Neural cell (in vitro differentiated cells): ENCODE data around the gene COG7. TPM values are rescaled to one million over a fixed set of nuclear protein-coding genes. Genes with fewer than 3 reads are reported as not detected.

Source experiments
- H2AFZ ChIP-seq: fragments of 200-600, 300-800 bp; sonication (generic), shearing (Covaris generic); 2 replicates; pipeline ENCODE4 v1.6.0; 2014; ENCODE audit warnings: low read depth, mild to moderate bottlenecking, antibody characterized with exemption, low read length, moderate library complexity
- H3F3A ChIP-seq: fragments of 200-600 bp; shearing (Covaris generic); 2 replicates; pipeline ENCODE4 v1.6.1; 2016; ENCODE audit warnings: mild to moderate bottlenecking, moderate library complexity, mixed read lengths, antibody characterized with exemption, low read length; ENCODE audit not compliant: insufficient read depth, poor library complexity, severe bottlenecking
- H3K27ac ChIP-seq: fragments of 200-600, 300-800 bp; sonication (generic), shearing (Covaris generic); 2 replicates; pipeline ENCODE4 v1.5.1; 2014; ENCODE audit warnings: mild to moderate bottlenecking, low read length, moderate library complexity
- H3K27me3 ChIP-seq: fragments of 300-800, 200-600 bp; sonication (generic), shearing (Covaris generic); 2 replicates; pipeline ENCODE4 v1.6.0; 2014; ENCODE audit warnings: mild to moderate bottlenecking, low read depth, low read length, moderate library complexity; ENCODE audit not compliant: insufficient read depth
- H3K36me3 ChIP-seq: fragments of 300-800, 200-600 bp; sonication (generic), shearing (Covaris generic); 2 replicates; pipeline ENCODE4 v1.5.1; 2014; ENCODE audit warnings: mild to moderate bottlenecking, antibody characterized with exemption, low read length, moderate library complexity; ENCODE audit not compliant: insufficient read depth
- H3K4me2 ChIP-seq: fragments of 300-800, 200-600 bp; sonication (generic), shearing (Covaris generic); 2 replicates; pipeline ENCODE4 v1.6.0; 2014; ENCODE audit warnings: mild to moderate bottlenecking, low read length
- H3K4me3 ChIP-seq: fragments of 300-800, 200-600 bp; sonication (generic), shearing (Covaris generic); 2 replicates; pipeline ENCODE4 v1.5.1; 2014; ENCODE audit warnings: mild to moderate bottlenecking, low read length, moderate library complexity
- H3K79me2 ChIP-seq: fragments of 200-600 bp; shearing (Covaris generic); replicated peaks from 2 replicates; pipeline ENCODE4 v1.6.0; 2014; ENCODE audit warnings: mild to moderate bottlenecking, low read length, moderate library complexity; ENCODE audit not compliant: insufficient read depth
- H3K9ac ChIP-seq: fragments of 300-800, 200-600 bp; sonication (generic), shearing (Covaris generic); 2 replicates; pipeline ENCODE4 v1.6.1; 2016; ENCODE audit warnings: mild to moderate bottlenecking, low read length, mixed read lengths
- H3K9me2 ChIP-seq: fragments of 200-600 bp; shearing (Covaris generic); 2 replicates; pipeline ENCODE4 v1.6.1; 2016; ENCODE audit warnings: mild to moderate bottlenecking, low read length, mixed read lengths; ENCODE audit not compliant: insufficient read depth
- H3K9me3 ChIP-seq: fragments of 200-600, 300-800 bp; sonication (generic), shearing (Covaris generic); 2 replicates; pipeline ENCODE4 v1.6.1; 2016; ENCODE audit warnings: mild to moderate bottlenecking, mixed run types, low read length, moderate library complexity, mixed read lengths
- H4K20me1 ChIP-seq: fragments of 200-600 bp; shearing (Covaris generic); 2 replicates; pipeline ENCODE4 v1.6.1; 2016; ENCODE audit warnings: mild to moderate bottlenecking, mixed run types; ENCODE audit not compliant: insufficient read depth
- CTCF ChIP-seq: fragments of 450-650 bp; IDR thresholded peaks from 2 replicates; pipeline ENCODE4 v1.5.1; 2014; ENCODE audit warnings: antibody characterized with exemption, mild to moderate bottlenecking, moderate library complexity; ENCODE audit not compliant: poor library complexity, severe bottlenecking
- EP300 ChIP-seq: fragments of 450-650 bp; conservative IDR thresholded peaks from 2 replicates; pipeline ENCODE4 v1.6.1; 2014; ENCODE audit warnings: antibody characterized with exemption, mild to moderate bottlenecking, moderate library complexity; ENCODE audit not compliant: poor library complexity, severe bottlenecking
- EZH2 ChIP-seq: fragments of 200-600, 300-800 bp; shearing (Covaris generic), sonication (generic); IDR thresholded peaks from 2 replicates; pipeline ENCODE4 v1.6.1; 2014; ENCODE audit warnings: antibody characterized with exemption, low read length, borderline replicate concordance, mild to moderate bottlenecking; ENCODE audit not compliant: insufficient read depth, poor library complexity, severe bottlenecking
- MXI1 ChIP-seq: fragments of 450-650 bp; conservative IDR thresholded peaks from 2 replicates; pipeline ENCODE4 v1.6.1; 2014; ENCODE audit warnings: antibody characterized with exemption, mild to moderate bottlenecking; ENCODE audit not compliant: poor library complexity, severe bottlenecking
- POLR2AphosphoS5 ChIP-seq: IDR thresholded peaks from 2 replicates; pipeline ENCODE4 v1.6.1; 2012
- RAD21 ChIP-seq: fragments of 450-650 bp; conservative IDR thresholded peaks from 2 replicates; pipeline ENCODE4 v1.6.1; 2014; ENCODE audit warnings: antibody characterized with exemption, mild to moderate bottlenecking, moderate library complexity
- SMC3 ChIP-seq: fragments of 450-650 bp; conservative IDR thresholded peaks from 2 replicates; pipeline ENCODE4 v1.6.1; 2014; ENCODE audit warnings: antibody characterized with exemption, mild to moderate bottlenecking, moderate library complexity; ENCODE audit not compliant: poor library complexity
- TAF1 ChIP-seq: IDR thresholded peaks from 2 replicates; pipeline ENCODE4 v1.6.1; 2012; ENCODE audit warnings: low read depth
- polyA plus RNA-seq: library from polyadenylated mRNA; depleted of rRNA; stranded (reverse); fragments of >200 nt; gene quantifications from 2 replicates; pipeline ENCODE4 v1.2.3, GENCODE V29; 2014
- TF ChIP-seq, protein P1 (sequence below): IDR thresholded peaks from 2 replicates; pipeline ENCODE4 v1.6.1; 2012; ENCODE audit warnings: borderline replicate concordance

Gene COG7
- polyA plus RNA-seq, 1 donor from 2014 or later: 16.2 TPM

- no peaks in the 10 kb centered on the region for H3K79me2 ChIP-seq
- H3K4me3 ChIP-seq: no peak overlapping the region
- no peaks in the 10 kb centered on the region for H3K36me3 ChIP-seq
- no peaks in the 10 kb centered on the region for H3K9me3 ChIP-seq
- H3K9me2 ChIP-seq: no peaks in the 10 kb centered on the region
- no peak overlapping the region for H2AFZ ChIP-seq
- H3F3A ChIP-seq: no peaks in the 10 kb centered on the region
- H3K27me3 ChIP-seq: no peaks in the 10 kb centered on the region
- no peaks in the 10 kb centered on the region for H4K20me1 ChIP-seq
- no peak overlapping the region for H3K9ac ChIP-seq
- no peak overlapping the region for H3K4me2 ChIP-seq
- no peak for TF ChIP-seq MXI1
- no peak for TF ChIP-seq CTCF
- no peak for TF ChIP-seq EZH2
- no peak for TF ChIP-seq EP300
- no peak for TF ChIP-seq RAD21
- TF ChIP-seq TAF1: no peak
- no peak for TF ChIP-seq SMC3
- H3K27ac ChIP-seq: no peak overlapping the region
These were observed 90.3 kb downstream of the COG7 start for GRCh38 chr16:23362460-23363317.

DNA sequence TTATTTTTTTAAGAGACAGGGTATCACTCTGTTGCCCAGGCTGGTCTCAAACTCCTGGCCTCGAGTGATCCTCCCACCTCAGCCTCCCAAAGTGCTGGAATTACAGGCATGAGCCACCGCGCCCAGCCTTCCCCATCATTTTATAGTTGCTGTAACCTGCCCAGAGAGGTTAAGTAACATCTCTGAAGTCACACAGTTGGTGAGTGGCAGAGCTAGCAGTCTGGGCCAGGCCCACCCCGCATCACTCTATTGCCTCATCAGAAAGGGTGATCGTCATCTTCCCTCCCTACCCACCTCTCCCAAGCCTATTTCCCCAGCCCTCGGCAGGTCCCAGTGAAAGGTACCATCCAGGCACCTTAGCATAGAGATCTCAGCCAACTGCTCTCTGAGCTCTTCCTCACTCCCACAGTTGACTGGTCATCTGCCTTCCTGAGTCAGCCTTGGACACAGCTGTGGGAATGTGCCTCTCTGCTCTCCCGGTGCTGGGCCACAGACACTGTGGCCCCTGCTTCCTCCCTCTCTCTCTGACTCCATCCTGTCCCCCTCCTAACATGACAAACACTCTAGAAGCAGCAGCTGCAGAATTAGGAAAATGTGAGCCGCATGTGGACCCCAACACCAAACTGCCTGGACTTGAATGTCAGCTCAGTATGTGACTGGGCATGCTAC, 93.8 kb downstream of the COG7 start:
- Histone ChIP-seq H3K9ac (no peak overlapping the region), H3K27me3 (no peaks in the 10 kb centered on the region), H3K79me2 (no peaks in the 10 kb centered on the region), H3K4me3 (no peak overlapping the region), H3K27ac (no peak overlapping the region), H4K20me1 (no peaks in the 10 kb centered on the region), H3K4me2 (no peak overlapping the region), H3K36me3 (no peaks in the 10 kb centered on the region), H3K9me2 (no peaks in the 10 kb centered on the region), H3K9me3 (no peaks in the 10 kb centered on the region), H2AFZ (no peak overlapping the region), H3F3A (no peaks in the 10 kb centered on the region)
- TF ChIP-seq MXI1 (no peak), CTCF (no peak), POLR2AphosphoS5 (no peak), EP300 (no peak), EZH2 (no peak), TAF1 (no peak), RAD21 (no peak), SMC3 (no peak)
- TF ChIP-seq, protein P1, sequence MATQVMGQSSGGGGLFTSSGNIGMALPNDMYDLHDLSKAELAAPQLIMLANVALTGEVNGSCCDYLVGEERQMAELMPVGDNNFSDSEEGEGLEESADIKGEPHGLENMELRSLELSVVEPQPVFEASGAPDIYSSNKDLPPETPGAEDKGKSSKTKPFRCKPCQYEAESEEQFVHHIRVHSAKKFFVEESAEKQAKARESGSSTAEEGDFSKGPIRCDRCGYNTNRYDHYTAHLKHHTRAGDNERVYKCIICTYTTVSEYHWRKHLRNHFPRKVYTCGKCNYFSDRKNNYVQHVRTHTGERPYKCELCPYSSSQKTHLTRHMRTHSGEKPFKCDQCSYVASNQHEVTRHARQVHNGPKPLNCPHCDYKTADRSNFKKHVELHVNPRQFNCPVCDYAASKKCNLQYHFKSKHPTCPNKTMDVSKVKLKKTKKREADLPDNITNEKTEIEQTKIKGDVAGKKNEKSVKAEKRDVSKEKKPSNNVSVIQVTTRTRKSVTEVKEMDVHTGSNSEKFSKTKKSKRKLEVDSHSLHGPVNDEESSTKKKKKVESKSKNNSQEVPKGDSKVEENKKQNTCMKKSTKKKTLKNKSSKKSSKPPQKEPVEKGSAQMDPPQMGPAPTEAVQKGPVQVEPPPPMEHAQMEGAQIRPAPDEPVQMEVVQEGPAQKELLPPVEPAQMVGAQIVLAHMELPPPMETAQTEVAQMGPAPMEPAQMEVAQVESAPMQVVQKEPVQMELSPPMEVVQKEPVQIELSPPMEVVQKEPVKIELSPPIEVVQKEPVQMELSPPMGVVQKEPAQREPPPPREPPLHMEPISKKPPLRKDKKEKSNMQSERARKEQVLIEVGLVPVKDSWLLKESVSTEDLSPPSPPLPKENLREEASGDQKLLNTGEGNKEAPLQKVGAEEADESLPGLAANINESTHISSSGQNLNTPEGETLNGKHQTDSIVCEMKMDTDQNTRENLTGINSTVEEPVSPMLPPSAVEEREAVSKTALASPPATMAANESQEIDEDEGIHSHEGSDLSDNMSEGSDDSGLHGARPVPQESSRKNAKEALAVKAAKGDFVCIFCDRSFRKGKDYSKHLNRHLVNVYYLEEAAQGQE: no peak
